Omental fat pad (tissue), 4 donors: Measurements from ENCODE around the gene LRCH1. TPM values are rescaled to one million over a fixed set of nuclear protein-coding genes. Genes with fewer than 3 reads are reported as not detected.

Source experiments
- ATAC-seq: fragments of 150-250 bp; one replicate; pipeline ENCODE4 v1.9.1; 2016; ENCODE audit warnings: mild to moderate bottlenecking, moderate library complexity; ENCODE audit not compliant: low FRiP score
- DNase-seq: peaks from one replicate; pipeline ENCODE4 v3.0.0-alpha.2; 2019; ENCODE audit warnings: low spot score
- CTCF ChIP-seq, 3 donors: fragments of 450-650 bp; IDR thresholded peaks; one replicate each; pipeline ENCODE4 v1.5.1; 2016 to 2017; ENCODE audit warnings: antibody characterized with exemption in 3 of 3, mild to moderate bottlenecking in 3 of 3, moderate library complexity in 2 of 3
- total RNA-seq, 4 donors: library from RNA; depleted of rRNA; stranded (reverse); fragments of >200 nt; gene quantifications; one replicate each; pipeline ENCODE4 v1.1.0, GENCODE V29; 2016

The LRCH1 gene
- total RNA-seq, 4 donors from 2014 or later, result 9.7 to 43.7 (median 16.5) TPM

- peak; percentile 77 for ATAC-seq
Observed at GRCh38 chr13:46575818-46576221, 22.9 kb downstream of the LRCH1 start.

GRCh38 chr13:46576762-46577161 is 23.8 kb downstream of the LRCH1 start:
- TF ChIP-seq CTCF (IDR thresholded peaks at IDR 0.05), result no peak
- DNase-seq, result no peak
- ATAC-seq, result no peak

More at GRCh38 chr13:46575818-46576221, 22.9 kb downstream of the LRCH1 start:
- no peak for TF ChIP-seq CTCF (IDR thresholded peaks at IDR 0.05)
- DNase-seq, result no peak

GRCh38 chr13:46577696-46578589 is 25.0 kb downstream of the LRCH1 start:
- no peak for TF ChIP-seq CTCF (IDR thresholded peaks at IDR 0.05)
- ATAC-seq (no peak), DNase-seq (no peak)

- no peak for DNase-seq
- no peak for ATAC-seq
- TF ChIP-seq CTCF (IDR thresholded peaks at IDR 0.05), result no peak
Observed at GRCh38 chr13:46578590-46578975, 25.6 kb downstream of the LRCH1 start.

GRCh38 chr13:46580362-46580839 is 27.4 kb downstream of the LRCH1 start:
- TF ChIP-seq CTCF (IDR thresholded peaks at IDR 0.05), result no peak
- no peak for DNase-seq
- no peak for ATAC-seq

- no peak for ATAC-seq
- TF ChIP-seq CTCF (IDR thresholded peaks at IDR 0.05), result no peak
- DNase-seq, result no peak
Observed at GRCh38 chr13:46582190-46582589, 29.2 kb downstream of the LRCH1 start.
